Activated naive CD8-positive, alpha-beta T cell treated with anti-CD3 and anti-CD28 coated beads, Interleukin-2, amount 50 U/mL, for 16 hours (primary cell): ENCODE measurements around the gene ARAP1.

Source experiments
- DNase-seq: peaks from one replicate; pipeline ENCODE4 v3.0.0-alpha.2; 2020; ENCODE audit warnings: low read depth, low spot score

The ARAP1 gene

GRCh38 chr11:72668629-72669347 is 83.4 kb downstream of the ARAP1 start:
- no peak for DNase-seq

- no peak for DNase-seq
Measured at GRCh38 chr11:72665911-72666472, 86.2 kb downstream of the ARAP1 start.

- no peak for DNase-seq
Measured at GRCh38 chr11:72662036-72662435, 90.2 kb downstream of the ARAP1 start.

GRCh38 chr11:72661486-72661885 is 90.7 kb downstream of the ARAP1 start:
- DNase-seq, result no peak

- no peak for DNase-seq
Measured at GRCh38 chr11:72658989-72659640, 93.1 kb downstream of the ARAP1 start.

- DNase-seq, result no peak
Measured at GRCh38 chr11:72657411-72658100, 94.7 kb downstream of the ARAP1 start.

GRCh38 chr11:72655896-72656464 is 96.2 kb downstream of the ARAP1 start:
- no peak for DNase-seq

GRCh38 chr11:72655014-72655413 is 97.2 kb downstream of the ARAP1 start:
- DNase-seq, result no peak

GRCh38 chr11:72653649-72654048 is 98.6 kb downstream of the ARAP1 start:
- no peak for DNase-seq

GRCh38 chr11:72652873-72653630 is 99.2 kb downstream of the ARAP1 start:
- DNase-seq, result no peak

GRCh38 chr11:72652133-72652532 is 100.1 kb downstream of the ARAP1 start:
- no peak for DNase-seq

GRCh38 chr11:72649215-72649976 is 102.8 kb downstream of the ARAP1 start:
- DNase-seq, result no peak

- DNase-seq, result no peak
Measured at GRCh38 chr11:72648384-72649136, 103.6 kb downstream of the ARAP1 start.

GRCh38 chr11:72647882-72648281 is 104.3 kb downstream of the ARAP1 start:
- DNase-seq, result no peak

GRCh38 chr11:72646472-72646871 is 105.7 kb downstream of the ARAP1 start:
- DNase-seq, result no peak

GRCh38 chr11:72646024-72646423 is 106.2 kb downstream of the ARAP1 start:
- DNase-seq, result no peak

GRCh38 chr11:72643547-72643946 is 108.7 kb downstream of the ARAP1 start:
- no peak for DNase-seq

GRCh38 chr11:72642884-72643522 is 109.2 kb downstream of the ARAP1 start:
- peak; percentile 26 for DNase-seq
